HepG2 (cell line): ENCODE data around the gene EIF4G1. TPM values are rescaled to one million over a fixed set of nuclear protein-coding genes. Genes with fewer than 3 reads are reported as not detected.

Experiments
- FOXK1 ChIP-seq: sonication (generic); formaldehyde crosslinking; IDR thresholded peaks from 2 replicates; pipeline ENCODE4 v1.4.0; 2020; ENCODE audit warnings: low read depth, missing genetic modification reagents, borderline replicate concordance
- FOXO1 ChIP-seq: sonication (generic); formaldehyde crosslinking; IDR thresholded peaks from 2 replicates; pipeline ENCODE4 v1.4.0; 2020; ENCODE audit warnings: missing genetic modification reagents
- GMEB2 ChIP-seq: IDR thresholded peaks from 2 replicates; pipeline ENCODE4 v1.6.1; 2016; ENCODE audit warnings: missing biosample characterization, missing genetic modification reagents, low read depth
- HCFC1 ChIP-seq: fragments of 150-350 bp; IDR thresholded peaks from 2 replicates; pipeline ENCODE4 v1.6.1; 2014; ENCODE audit warnings: low read depth, low read length
- JDP2 ChIP-seq: sonication (generic); formaldehyde crosslinking; IDR thresholded peaks from 2 replicates; pipeline ENCODE4 v1.8.1; 2022; ENCODE audit warnings: missing genetic modification reagents, borderline replicate concordance
- KLF11 ChIP-seq: IDR thresholded peaks from 2 replicates; pipeline ENCODE4 v1.6.1; 2016; ENCODE audit warnings: missing compliant biosample characterization
- POLR2AphosphoS2 ChIP-seq: IDR thresholded peaks from 2 replicates; pipeline ENCODE4 v1.6.1; 2011; ENCODE audit warnings: low read depth, low read length, improper control_type of control experiment
- PPARG ChIP-seq: conservative IDR thresholded peaks from 2 replicates; pipeline ENCODE4 v1.6.1; 2016; ENCODE audit warnings: missing biosample characterization, missing genetic modification reagents
- SCMH1 ChIP-seq: sonication (generic); formaldehyde crosslinking; IDR thresholded peaks from 2 replicates; pipeline ENCODE4 v1.9.0; 2021; ENCODE audit warnings: missing genetic modification reagents, mild to moderate bottlenecking, borderline replicate concordance
- SKIL ChIP-seq: sonication (generic); formaldehyde crosslinking; IDR thresholded peaks from 2 replicates; pipeline ENCODE4 v1.8.0; 2022; ENCODE audit warnings: missing genetic modification reagents, mild to moderate bottlenecking, moderate library complexity, borderline replicate concordance
- TCF7L2 ChIP-seq: IDR thresholded peaks from 2 replicates; pipeline ENCODE4 v1.6.1; 2011; ENCODE audit warnings: mild to moderate bottlenecking, low read depth, low read length, moderate library complexity
- ZBED4 ChIP-seq: sonication (generic); formaldehyde crosslinking; IDR thresholded peaks from 2 replicates; pipeline ENCODE4 v1.4.0; 2020; ENCODE audit warnings: missing genetic modification reagents, borderline replicate concordance
- ZBTB26 ChIP-seq: IDR thresholded peaks from 2 replicates; pipeline ENCODE4 v1.6.1; 2016; ENCODE audit warnings: missing compliant biosample characterization, missing genetic modification reagents, borderline replicate concordance
- ZNF414 ChIP-seq: sonication (generic); formaldehyde crosslinking; IDR thresholded peaks from 2 replicates; pipeline ENCODE4 v1.5.0; 2020; ENCODE audit warnings: missing genetic modification reagents
- ZNF674 ChIP-seq: sonication (generic); formaldehyde crosslinking; IDR thresholded peaks from 2 replicates; pipeline ENCODE4 v1.5.0; 2020; ENCODE audit warnings: low read depth, mild to moderate bottlenecking, missing genetic modification reagents
- ZNF770 ChIP-seq: sonication (generic); formaldehyde crosslinking; IDR thresholded peaks from 2 replicates; pipeline ENCODE4 v1.5.0; 2020; ENCODE audit warnings: mild to moderate bottlenecking, missing genetic modification reagents
- polyA plus RNA-seq, 8 experiments: library from polyadenylated mRNA; depleted of rRNA in 3 of 8; stranded (reverse) in 7 of 8; unstranded in 1 of 8; fragments of >200 nt; fragmentation: Illumina TruSeq in 4 of 8; extraction: Trizol in 4 of 8; gene quantifications; 2 replicates each; pipeline versions ENCODE4 v1.2.1 to v1.2.3, GENCODE V29; 2011 to 2016; ENCODE audit warnings: low read depth in 4 of 8, missing spikeins in 1 of 8, mixed read lengths in 1 of 8; ENCODE audit not compliant: insufficient read depth in 1 of 8
- total RNA-seq, 5 experiments: library from RNA; depleted of rRNA; stranded (reverse); fragments of >200 nt; fragmentation: Illumina TruSeq; extraction: Trizol; gene quantifications; 2 replicates each; pipeline ENCODE4 v1.2.3, GENCODE V29; 2016; ENCODE audit warnings: low read depth in 1 of 5

Gene EIF4G1
- total and polyA plus RNA-seq, 2 of the 13 experiments (the other 11 are each of a cell fraction or from before 2014, with no cell fraction given) = 208 to 213 TPM

GRCh38 chr3:184335661-184336546 is 21.5 kb downstream of the EIF4G1 start (continued):
- TF ChIP-seq KLF11 (CRISPR knock-in tag) (no peak), ZNF674 (CRISPR knock-in tag) (peak; percentile 77; the same call in 1 of the 2 replicates), SCMH1 (CRISPR knock-in tag) (no peak), HCFC1 (no peak), SKIL (CRISPR knock-in tag) (no peak), JDP2 (CRISPR knock-in tag) (no peak), GMEB2 (CRISPR knock-in tag) (no peak), POLR2AphosphoS2 (peak; percentile 40; the same call in 1 of the 2 replicates), ZBTB26 (no peak), PPARG (CRISPR knock-in tag) (no peak), TCF7L2 (no peak), ZBED4 (CRISPR knock-in tag) (peak; percentile 46; the same call in 1 of the 2 replicates), ZNF770 (CRISPR knock-in tag) (no peak), FOXO1 (CRISPR knock-in tag) (no peak; the same call in 1 of the 2 replicates), ZNF414 (CRISPR knock-in tag) (0 out of 2 replicates have a peak, but pooled peaks have one; percentile 48), FOXK1 (CRISPR knock-in tag) (peak; percentile 14; the same call in 1 of the 2 replicates)
